K562 (cell line): Measurements from ENCODE around the gene C10orf71. TPM values are rescaled to one million over a fixed set of nuclear protein-coding genes. Genes with fewer than 3 reads are reported as not detected.

Experiments used
- DNMT1 ChIP-seq: fragments of 450-650 bp; IDR thresholded peaks from 2 replicates; pipeline ENCODE4 v1.6.1; 2016; ENCODE audit warnings: antibody characterized with exemption, mild to moderate bottlenecking
- HNRNPK ChIP-seq: fragments of 200-400 bp; formaldehyde crosslinking; IDR thresholded peaks from one replicate; pipeline ENCODE4 v1.6.1; 2018; ENCODE audit warnings: mild to moderate bottlenecking, low read depth, low read length; ENCODE audit not compliant: poor library complexity, severe bottlenecking
- IFI16 ChIP-seq: fragments of 250-450 bp; sonication (Bioruptor Pico); IDR thresholded peaks from 2 replicates; pipeline ENCODE4 v2.1.2; 2022; ENCODE audit warnings: mild to moderate bottlenecking, inconsistent platforms
- JUN ChIP-seq, 2 experiments: sonication (generic) in 1 of 2; formaldehyde crosslinking in 1 of 2; IDR thresholded peaks; 2 replicates each; pipeline versions ENCODE4 v1.6.1 to v1.8.0; 2012 to 2022; ENCODE audit warnings: borderline replicate concordance in 2 of 2, mild to moderate bottlenecking in 2 of 2, improper control_type of control experiment in 1 of 2, low read depth in 1 of 2, low read length in 1 of 2, missing genetic modification reagents in 1 of 2
- JUND ChIP-seq, 2 experiments: IDR thresholded peaks; 2 replicates in 1 of 2; 3 replicates in 1 of 2; pipeline ENCODE4 v1.6.1; 2011; ENCODE audit warnings: borderline replicate concordance in 2 of 2, low read depth in 2 of 2, low read length in 2 of 2, improper control_type of control experiment in 1 of 2, missing biosample characterization in 1 of 2, missing genetic modification characterization in 1 of 2, missing genetic modification reagents in 1 of 2
- KLF10 ChIP-seq: fragments of 250-450 bp; sonication (Bioruptor Pico); IDR thresholded peaks from 2 replicates; pipeline ENCODE4 v1.6.1; 2021; ENCODE audit warnings: matching md5 sums
- NR2C2 ChIP-seq, 2 experiments: fragments of 200-800 bp in 1 of 2; sonication (Bioruptor generic) in 1 of 2; sonication (generic) in 1 of 2; formaldehyde crosslinking in 1 of 2; IDR thresholded peaks; 2 replicates each; pipeline versions ENCODE4 v1.6.1 to v1.8.0; 2016 to 2022; ENCODE audit warnings: mild to moderate bottlenecking in 1 of 2, missing compliant biosample characterization in 1 of 2, missing genetic modification characterization in 1 of 2, missing genetic modification reagents in 1 of 2
- PBX2 ChIP-seq, 2 experiments: IDR thresholded peaks in 1 of 2; conservative IDR thresholded peaks in 1 of 2; 2 replicates each; pipeline ENCODE4 v1.6.1; 2016; ENCODE audit warnings: low read depth in 2 of 2, mild to moderate bottlenecking in 1 of 2, missing compliant biosample characterization in 1 of 2, missing genetic modification characterization in 1 of 2, moderate library complexity in 1 of 2
- PHTF2 ChIP-seq: fragments of 250-450 bp; sonication (Bioruptor Pico); IDR thresholded peaks from 2 replicates; pipeline ENCODE4 v1.5.0; 2021; ENCODE audit warnings: mild to moderate bottlenecking
- SETDB1 ChIP-seq: IDR thresholded peaks from one replicate; pipeline ENCODE4 v1.6.1; 2012; ENCODE audit warnings: low read length, control low read depth, inconsistent platforms
- SMAD1 ChIP-seq: fragments of 150-350 bp; IDR thresholded peaks from 2 replicates; pipeline ENCODE4 v1.6.1; 2014; ENCODE audit warnings: low read length, low read depth; ENCODE audit not compliant: partially characterized antibody
- SP1 ChIP-seq: sonication (generic); formaldehyde crosslinking; IDR thresholded peaks from 2 replicates; pipeline ENCODE4 v1.8.1; 2022; ENCODE audit warnings: mild to moderate bottlenecking, missing genetic modification reagents
- ZBTB43 ChIP-seq: sonication (generic); formaldehyde crosslinking; IDR thresholded peaks from 2 replicates; pipeline ENCODE4 v1.8.0; 2023; ENCODE audit warnings: mild to moderate bottlenecking, missing genetic modification reagents
- ZBTB7A ChIP-seq: IDR thresholded peaks from 2 replicates; pipeline ENCODE4 v1.6.1; 2011; ENCODE audit warnings: low read depth, mild to moderate bottlenecking, low read length, moderate library complexity, borderline replicate concordance; ENCODE audit not compliant: control insufficient read depth
- ZC3H11A ChIP-seq: IDR thresholded peaks from 2 replicates; pipeline ENCODE4 v1.6.1; 2012; ENCODE audit warnings: low read depth, low read length, improper control_type of control experiment
- ZNF280B ChIP-seq: fragments of 250-450 bp; sonication (Bioruptor Pico); IDR thresholded peaks from 2 replicates; pipeline ENCODE4 v1.5.1; 2021; ENCODE audit warnings: mild to moderate bottlenecking
- ZNF395 ChIP-seq: fragments of 200-800 bp; sonication (Bioruptor generic); IDR thresholded peaks from 2 replicates; pipeline ENCODE4 v1.6.1; 2017; ENCODE audit warnings: missing genetic modification characterization, missing compliant biosample characterization
- ZNF41 ChIP-seq: fragments of 250-450 bp; sonication (Bioruptor Pico); conservative IDR thresholded peaks from 2 replicates; pipeline ENCODE4 v1.4.0; 2020; ENCODE audit warnings: mild to moderate bottlenecking
- polyA plus RNA-seq, 8 experiments: library from polyadenylated mRNA; depleted of rRNA in 4 of 8; stranded (reverse) in 5 of 8; unstranded in 3 of 8; fragments of >200 nt; fragmentation: Nextera tagmentation in 2 of 8; fragmentation: Illumina TruSeq in 1 of 8; extraction: Ambion mirVana in 2 of 8; extraction: Trizol in 1 of 8; gene quantifications; 2 replicates each; pipeline versions ENCODE4 v1.2.1 to v1.2.3, GENCODE V29; 2011 to 2014; ENCODE audit warnings: inconsistent platforms in 1 of 8, missing spikeins in 1 of 8
- total RNA-seq, 7 experiments: library from RNA; depleted of rRNA in 6 of 7; stranded (reverse); fragments of >200 nt in 6 of 7; fragmentation: Illumina TruSeq in 2 of 7; extraction: Trizol in 2 of 7; gene quantifications; 2 replicates each; pipeline versions ENCODE4 v1.2.1 to v1.2.3, GENCODE V29; 2011 to 2021; ENCODE audit warnings: low replicate concordance in 1 of 7

Gene C10orf71
- total and polyA plus RNA-seq, 9 of the 15 experiments (the other 6 are each of a cell fraction or from before 2014, with no cell fraction given): 0.06 to 4.5 (median 1.3) TPM

GRCh38 chr10:49257154-49257553, 41.8 kb upstream of the C10orf71 start (continued):
- no peak for TF ChIP-seq DNMT1
- no peak for TF ChIP-seq SETDB1
- no peak for TF ChIP-seq PBX2 (CRISPR knock-in tag; IDR thresholded peaks at IDR 0.05; ENCODE audit: low read depth)
- TF ChIP-seq PBX2 (tag; conservative IDR thresholded peaks at IDR 0.05; ENCODE audit: low read depth): peak; percentile 30; the same call in 1 of the 2 replicates
- TF ChIP-seq ZBTB7A: no peak
- TF ChIP-seq ZNF41 (CRISPR knock-in tag): no peak; the same call in 1 of the 2 replicates
- TF ChIP-seq NR2C2 (CRISPR knock-in tag; IDR thresholded peaks at IDR 0.05): no peak
- 0 out of 2 replicates have a peak, but pooled peaks have one; percentile 22 for TF ChIP-seq NR2C2 (tag; IDR thresholded peaks at IDR 0.05)
- TF ChIP-seq SP1: no peak
- no peak for TF ChIP-seq IFI16 (CRISPR knock-in tag)
- TF ChIP-seq JUN (IDR thresholded peaks at IDR 0.05; ENCODE audit: borderline replicate concordance, low read depth, low read length): no peak
- no peak for TF ChIP-seq JUN (CRISPR knock-in tag; IDR thresholded peaks at IDR 0.05; ENCODE audit: borderline replicate concordance)
- TF ChIP-seq PHTF2 (CRISPR knock-in tag): 0 out of 2 replicates have a peak, but pooled peaks have one; percentile 56
- no peak for TF ChIP-seq KLF10 (CRISPR knock-in tag)
- peak; percentile 91 for TF ChIP-seq ZNF395
- TF ChIP-seq ZC3H11A: no peak
- no peak for TF ChIP-seq JUND (IDR thresholded peaks at IDR 0.05; ENCODE audit: borderline replicate concordance, low read depth, low read length)
- peak; percentile 63; the same call in 2 of the 3 replicates for TF ChIP-seq JUND (tag; IDR thresholded peaks at IDR 0.05; ENCODE audit: borderline replicate concordance, low read depth, low read length)
- no peak for TF ChIP-seq HNRNPK
- no peak for TF ChIP-seq ZBTB43 (CRISPR knock-in tag)
- TF ChIP-seq SMAD1: no peak
- peak; percentile 60; the same call in 1 of the 2 replicates for TF ChIP-seq ZNF280B (CRISPR knock-in tag)
